Retinal pigment epithelial cell (primary cell): ENCODE measurements around the gene CTDSP2.
"Not testable (repeated sequence)": the region's sequence is repeated elsewhere in the genome, so short reads cannot be mapped to it uniquely, and the experiment has no call there.

Experiments
- DNase-seq: peaks from one replicate; pipeline ENCODE4 v3.0.0-alpha.2; 2010; ENCODE audit warnings: low read depth
- H3K4me3 ChIP-seq: 2 replicates; pipeline ENCODE4 v1.5.1; 2011; ENCODE audit warnings: mild to moderate bottlenecking, low read length, control low read depth, moderate library complexity
- CTCF ChIP-seq: conservative IDR thresholded peaks from 2 replicates; pipeline ENCODE4 v1.5.1; 2011; ENCODE audit warnings: low read depth, low read length, control low read depth, inconsistent platforms

Gene CTDSP2

GRCh38 chr12:57822392-57823130 lies 24.0 kb downstream of the CTDSP2 start:
- no peak for DNase-seq
- TF ChIP-seq CTCF = no peak
- no peak overlapping the region for H3K4me3 ChIP-seq

DNA sequence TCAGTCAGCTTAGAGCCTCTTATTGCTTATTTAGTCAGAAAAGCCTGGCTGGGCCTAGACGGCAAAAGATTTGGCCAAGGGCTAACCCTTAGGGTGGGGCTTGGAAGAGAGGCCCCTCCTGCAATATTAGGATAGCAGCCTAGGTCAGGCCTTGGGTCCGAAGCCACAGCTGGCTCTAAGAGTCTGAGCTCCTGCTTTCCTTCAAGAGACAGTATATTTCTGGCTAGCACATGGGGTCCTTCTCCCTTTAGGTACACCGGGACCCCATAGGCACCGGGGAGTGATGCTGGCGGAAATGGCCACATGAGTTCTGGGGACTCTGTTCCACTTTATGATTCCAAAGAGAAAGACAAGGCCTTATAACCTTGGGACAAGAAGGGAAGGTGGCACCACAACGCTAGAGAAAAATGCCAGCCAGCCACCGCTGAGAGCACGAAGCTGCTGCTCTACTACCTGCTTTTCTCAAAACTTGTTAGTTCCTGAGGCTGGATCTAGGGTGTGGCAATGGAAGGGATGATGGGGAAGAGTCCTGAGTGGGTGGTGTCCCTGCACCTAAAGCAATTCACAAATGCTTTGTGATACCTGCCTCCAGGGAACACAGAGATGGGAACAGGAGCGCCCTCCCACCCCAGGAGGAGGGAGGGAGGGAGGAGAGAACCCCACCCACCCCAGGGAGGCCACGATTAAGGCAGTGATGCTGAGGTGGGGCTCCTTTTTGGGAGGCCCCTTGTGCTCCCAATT lies 24.9 kb downstream of the CTDSP2 start:
- no peak overlapping the region for H3K4me3 ChIP-seq
- no peak for TF ChIP-seq CTCF
- DNase-seq = no peak

GRCh38 chr12:57821015-57821414 lies 25.5 kb downstream of the CTDSP2 start:
- H3K4me3 ChIP-seq, DNase-seq: not testable (repeated sequence)

GRCh38 chr12:57820119-57820518 lies 26.4 kb downstream of the CTDSP2 start:
- H3K4me3 ChIP-seq, DNase-seq: not testable (repeated sequence)

- DNase-seq, H3K4me3 ChIP-seq: not testable (repeated sequence)
Observed at GRCh38 chr12:57817990-57818331, 28.6 kb downstream of the CTDSP2 start.

- TF ChIP-seq CTCF = no peak
- no peak for DNase-seq
- H3K4me3 ChIP-seq = no peak overlapping the region
Observed at GRCh38 chr12:57817261-57817989, 29.1 kb downstream of the CTDSP2 start.

- DNase-seq = no peak
- no peak for TF ChIP-seq CTCF
- H3K4me3 ChIP-seq = no peak overlapping the region
Observed at GRCh38 chr12:57816855-57817151, 29.7 kb downstream of the CTDSP2 start.

GRCh38 chr12:57816001-57816854 lies 30.3 kb downstream of the CTDSP2 start:
- H3K4me3 ChIP-seq = no peak overlapping the region
- TF ChIP-seq CTCF = no peak
- DNase-seq = no peak
